ENCODE results near the gene F8. TPM values are rescaled to one million over a fixed set of nuclear protein-coding genes. Genes with fewer than 3 reads are reported as not detected.

F8 gene
- total and polyA plus RNA-seq, 9 of the 15 experiments (the other 6 are each of a cell fraction or from before 2014, with no cell fraction given), result 0.41 to 3.8 (median 0.91) TPM

GRCh38 chrX:154800478-154801210, 221.9 kb downstream of the F8 start:
- FAIRE-seq (no peak), DNase-seq (ENCODE audit: extremely low read depth in 1 of 4, low spot score in 3 of 4) (no peak), ATAC-seq (no peak)
- Histone ChIP-seq H3K9ac (ENCODE audit: insufficient read depth in 1 of 2, low read depth in 2 of 2, low read length in 2 of 2) (peak overlapping the region; percentile 79 to 91; a peak in 3 of 4 replicates), H3K9me1 (ENCODE audit: control insufficient read depth, insufficient read depth, low read length) (no peaks in the 10 kb centered on the region), H3K79me2 (ENCODE audit: control insufficient read depth, insufficient read depth, low read length) (peaks cover 96% of the 10 kb centered on the region), H3K4me2 (ENCODE audit: insufficient read depth, low read length) (peak overlapping the region; percentile 75), H3K9me3 (replicated peaks; ENCODE audit: control insufficient read depth, insufficient read depth, low read depth, low read length) (no peaks in the 10 kb centered on the region), H3K4me1 (replicated peaks in 1 of 2; ENCODE audit: control insufficient read depth in 2 of 2, insufficient read depth in 2 of 2, low read length in 2 of 2) (peaks cover 21 to 36% of the 10 kb centered on the region in 2 experiments), H3K4me3 (peak overlapping the region; percentile 89), H3K27me3 (ENCODE audit: control insufficient read depth in 2 of 2, insufficient read depth in 2 of 2, low read length in 2 of 2) (no peaks in the 10 kb centered on the region), H2AFZ (ENCODE audit: low read depth, low read length) (no peak overlapping the region), H4K20me1 (replicated peaks; ENCODE audit: control insufficient read depth, insufficient read depth, low read length) (0 out of 2 replicates have a peak, but pooled peaks cover 12% of the 10 kb centered on the region), H3K36me3 (ENCODE audit: control insufficient read depth, insufficient read depth, low read length) (peaks cover 65% of the 10 kb centered on the region), H3K27ac (ENCODE audit: extremely low read depth, low read depth, low read length) (peak overlapping the region; percentile 100)
- WGBS (ENCODE audit: insufficient coverage, low coverage, missing lambda C conversion rate), result 5% methylated on average over 8 of the region's 8 CpGs
- ChIA-PET POLR2A (no interaction called here), CTCF (ENCODE audit: low intra/inter-chr PET ratio) (no interaction called here)
- BruUV-seq (replicated peaks), result no TSS peak
- intact Hi-C loops (cut with micrococcal nuclease) (no loop called here), in situ Hi-C loops (cut with MboI) (no loop called here)
- TF ChIP-seq HIVEP1 (CRISPR knock-in tag; IDR thresholded peaks at IDR 0.05) (no peak), GABPA (tag; conservative IDR thresholded peaks at IDR 0.05; ENCODE audit: low read depth) (0 out of 2 replicates have a peak, but pooled peaks have one; percentile 28), MLLT1 (IDR thresholded peaks at IDR 0.05) (0 out of 4 replicates have a peak, but pooled peaks of 1 of the 2 experiments have one; percentile 10), ZNF184 (CRISPR knock-in tag; IDR thresholded peaks at IDR 0.05) (no peak), TAF1 (IDR thresholded peaks at IDR 0.05; ENCODE audit: control insufficient read depth, extremely low read depth, insufficient read depth, low read length, severe bottlenecking) (peak; percentile 18), CHD1 (IDR thresholded peaks at IDR 0.05; ENCODE audit: low read length) (peak; percentile 33), CEBPG (CRISPR knock-in tag; IDR thresholded peaks at IDR 0.05) (no peak), CEBPG (tag; conservative IDR thresholded peaks at IDR 0.05 in 1 of 2, IDR thresholded peaks at IDR 0.05 in 1 of 2) (0 out of 4 replicates have a peak, but pooled peaks of 1 of the 2 experiments have one; percentile 17)

All from K562 (cell line).